Thymus (tissue), 11 donors: ENCODE data around the gene HACL1. TPM values are rescaled to one million over a fixed set of nuclear protein-coding genes. Genes with fewer than 3 reads are reported as not detected.
A peak's percentile ranks its signal among the peaks of the same experiment; 100 is the strongest.

Experiments used
- DNase-seq, 9 donors: peaks; one replicate each; pipeline ENCODE4 v3.0.0-alpha.2; 2013; ENCODE audit warnings: low spot score in 9 of 9, low read depth in 6 of 9, missing footprints in 1 of 9
- H3K27ac ChIP-seq, 2 donors: one replicate each; pipeline ENCODE4 v1.5.1; 2013; ENCODE audit warnings: control low read depth in 1 of 2, low read depth in 1 of 2, low read length in 1 of 2, mild to moderate bottlenecking in 1 of 2, moderate library complexity in 1 of 2
- H3K27me3 ChIP-seq, 2 donors: one replicate each; pipeline ENCODE4 v1.5.1; 2013; ENCODE audit warnings: low read length in 1 of 2; ENCODE audit not compliant: control insufficient read depth in 2 of 2, insufficient read depth in 1 of 2
- H3K36me3 ChIP-seq, 2 donors: one replicate each; pipeline ENCODE4 v1.5.1; 2013; ENCODE audit warnings: low read length in 1 of 2, mild to moderate bottlenecking in 1 of 2, moderate library complexity in 1 of 2; ENCODE audit not compliant: control insufficient read depth in 2 of 2, insufficient read depth in 2 of 2
- H3K4me1 ChIP-seq, 2 donors: one replicate each; pipeline ENCODE4 v1.5.1; 2013; ENCODE audit warnings: low read length in 2 of 2; ENCODE audit not compliant: control insufficient read depth in 2 of 2, insufficient read depth in 2 of 2
- H3K4me3 ChIP-seq, 2 donors: one replicate each; pipeline ENCODE4 v1.5.1; 2013; ENCODE audit warnings: low read length in 2 of 2, control low read depth in 1 of 2, mild to moderate bottlenecking in 1 of 2
- H3K9me3 ChIP-seq, 2 donors: one replicate each; pipeline ENCODE4 v1.5.1; 2013; ENCODE audit warnings: low read length in 1 of 2, mild to moderate bottlenecking in 1 of 2; ENCODE audit not compliant: control insufficient read depth in 2 of 2, insufficient read depth in 1 of 2
- WGBS: extraction: QIAGEN DNeasy Blood & Tissue Kit; methylation state at CpG from one replicate; pipeline ENCODE4 v1.1.7; 2013; 5-methylcytosine and 5-hydroxymethylcytosine counted together
- polyA plus RNA-seq: library from polyadenylated mRNA; stranded (reverse); fragments of 200-250 nt; gene quantifications from one replicate; pipeline ENCODE4 v1.2.3, GENCODE V29; 2013
- total RNA-seq: library from RNA; stranded (reverse); fragments of 120-200 nt; gene quantifications from one replicate; pipeline ENCODE4 v1.2.4, GENCODE V29; 2013
- donor health status: healthy.

HACL1 gene
- total and polyA plus RNA-seq, 2 donors, result 22.4 to 23.2 TPM

DNA sequence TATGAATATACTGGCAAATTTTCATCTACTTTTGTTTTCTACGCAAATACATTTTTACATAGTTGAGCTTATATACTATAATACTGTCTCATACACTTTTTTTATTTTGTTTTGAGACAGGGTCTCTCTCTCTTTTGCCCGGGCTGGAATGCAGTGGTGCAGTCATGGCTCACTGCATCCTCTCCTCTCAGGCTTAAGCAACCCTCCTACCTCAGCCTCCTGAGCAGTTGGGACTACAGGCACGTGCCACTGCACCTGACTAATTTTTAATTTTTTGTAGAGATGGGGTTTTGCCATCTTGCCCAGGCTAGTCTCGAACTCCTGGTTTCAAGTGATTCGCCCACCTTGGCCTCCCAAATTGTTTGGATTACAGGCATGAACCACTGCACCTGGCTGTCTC, 25.9 kb downstream of the HACL1 start:
- Histone ChIP-seq H3K36me3 (peaks cover 18 to 41% of the 10 kb centered on the region in 2 donors), H3K4me3 (no peak overlapping the region), H3K27ac (no peak overlapping the region), H3K4me1 (no peaks in the 10 kb centered on the region), H3K27me3 (no peaks in the 10 kb centered on the region), H3K9me3 (no peaks in the 10 kb centered on the region)
- WGBS, result 99% methylated on average over 5 of the region's 5 CpGs
- DNase-seq, result no peak

DNA sequence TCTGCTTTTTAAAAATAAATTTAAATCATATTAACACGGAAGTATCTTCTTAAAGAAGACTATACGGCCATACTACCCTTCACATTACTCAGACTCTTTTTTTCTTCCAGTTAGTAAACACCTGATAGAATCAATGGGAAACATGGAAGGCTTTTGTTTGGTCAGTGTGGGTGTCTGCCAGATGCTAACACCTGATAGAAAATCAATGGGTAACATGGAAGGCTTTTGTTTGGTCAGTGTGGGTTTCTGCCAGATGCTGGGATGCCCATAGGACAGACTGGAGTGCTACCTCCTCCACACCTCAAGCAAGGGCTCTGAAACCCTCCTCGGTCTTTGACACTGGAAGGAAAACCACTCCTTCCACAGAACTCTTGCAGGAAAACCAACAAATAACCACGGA, 29.2 kb downstream of the HACL1 start:
- no peaks in the 10 kb centered on the region for H3K4me1 ChIP-seq
- DNase-seq, result no peak
- peaks cover 20 to 44% of the 10 kb centered on the region in 2 donors for H3K36me3 ChIP-seq
- 80% methylated on average over 4 of the region's 4 CpGs for WGBS
- H3K27me3 ChIP-seq, result no peaks in the 10 kb centered on the region
- no peak overlapping the region for H3K27ac ChIP-seq
- H3K9me3 ChIP-seq, result no peaks in the 10 kb centered on the region
- no peak overlapping the region for H3K4me3 ChIP-seq

GRCh38 chr3:15563190-15563589, 38.2 kb downstream of the HACL1 start:
- no peaks in the 10 kb centered on the region for H3K9me3 ChIP-seq
- H3K4me1 ChIP-seq, result no peaks in the 10 kb centered on the region
- no peak overlapping the region for H3K4me3 ChIP-seq
- no peak for DNase-seq
- no peak overlapping the region for H3K27ac ChIP-seq
- no peaks in the 10 kb centered on the region for H3K27me3 ChIP-seq
- H3K36me3 ChIP-seq, result peaks cover 43 to 57% of the 10 kb centered on the region in 2 donors
- WGBS, result 97% methylated on average over 1 of the region's 1 CpG

- Histone ChIP-seq H3K27ac (no peak overlapping the region), H3K4me1 (no peaks in the 10 kb centered on the region), H3K27me3 (no peaks in the 10 kb centered on the region), H3K9me3 (no peaks in the 10 kb centered on the region), H3K4me3 (no peak overlapping the region), H3K36me3 (peaks cover 38 to 51% of the 10 kb centered on the region in 2 donors)
- DNase-seq, result no peak
- 97% methylated on average over 5 of the region's 5 CpGs for WGBS
Measured at GRCh38 chr3:15562560-15562959, 38.8 kb downstream of the HACL1 start.

DNA sequence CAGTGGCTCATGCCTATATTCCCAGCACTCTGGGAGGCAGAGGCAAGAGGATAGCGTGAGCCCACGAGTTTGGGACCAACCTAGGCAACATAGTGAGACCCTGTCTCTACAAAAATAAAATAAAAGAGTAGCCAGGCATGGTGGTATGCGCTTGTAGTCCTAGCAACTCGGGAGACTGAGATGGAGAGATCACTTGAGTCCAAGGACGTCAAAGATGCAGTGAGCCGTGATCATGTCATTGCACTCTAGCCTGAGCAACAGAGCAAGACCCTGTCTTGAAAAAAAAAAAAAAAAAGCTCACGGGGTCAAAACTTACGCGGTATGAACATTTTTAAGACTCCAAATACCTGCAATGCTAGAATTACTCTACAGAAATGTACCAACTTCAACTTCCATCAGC, 42.8 kb downstream of the HACL1 start:
- H3K4me3 ChIP-seq, result no peak overlapping the region
- H3K9me3 ChIP-seq, result no peaks in the 10 kb centered on the region
- peaks cover 27 to 30% of the 10 kb centered on the region in 2 donors for H3K36me3 ChIP-seq
- H3K27me3 ChIP-seq, result no peaks in the 10 kb centered on the region
- no peak for DNase-seq
- H3K27ac ChIP-seq, result no peak overlapping the region
- 95% methylated on average over 9 of the region's 9 CpGs for WGBS
- H3K4me1 ChIP-seq, result no peaks in the 10 kb centered on the region

- no peaks in the 10 kb centered on the region for H3K27me3 ChIP-seq
- WGBS, result 6% methylated on average over 3 of the region's 3 CpGs
- peak in 7 of 9 donors; percentile 18 to 65 (median 30) for DNase-seq
- H3K4me3 ChIP-seq, result no peak overlapping the region
- no peaks in the 10 kb centered on the region for H3K4me1 ChIP-seq
- H3K9me3 ChIP-seq, result no peaks in the 10 kb centered on the region
- H3K36me3 ChIP-seq, result peaks cover 22 to 25% of the 10 kb centered on the region in 2 donors
- no peak overlapping the region for H3K27ac ChIP-seq
Measured at GRCh38 chr3:15557511-15557946, 43.8 kb downstream of the HACL1 start.

- 25% methylated on average over 2 of the region's 2 CpGs for WGBS
- Histone ChIP-seq H3K9me3 (no peaks in the 10 kb centered on the region), H3K4me3 (no peak overlapping the region), H3K4me1 (no peaks in the 10 kb centered on the region), H3K27me3 (no peaks in the 10 kb centered on the region), H3K36me3 (peaks cover 14 to 18% of the 10 kb centered on the region in 2 donors), H3K27ac (no peak overlapping the region)
- peak in 2 of 9 donors; percentile 7 to 45 for DNase-seq
Measured at GRCh38 chr3:15556512-15556911, 44.9 kb downstream of the HACL1 start.

GRCh38 chr3:15553749-15554148, 47.6 kb downstream of the HACL1 start:
- 98% methylated on average over 3 of the region's 3 CpGs for WGBS
- Histone ChIP-seq H3K27ac (no peak overlapping the region), H3K27me3 (no peaks in the 10 kb centered on the region), H3K4me1 (no peaks in the 10 kb centered on the region), H3K4me3 (no peak overlapping the region), H3K9me3 (no peaks in the 10 kb centered on the region), H3K36me3 (peaks cover 5 to 10% of the 10 kb centered on the region in 2 donors)
- no peak for DNase-seq

GRCh38 chr3:15551902-15552301, 49.5 kb downstream of the HACL1 start:
- no peak for DNase-seq
- Histone ChIP-seq H3K27ac (no peak overlapping the region), H3K9me3 (peaks cover 0 to 3% of the 10 kb centered on the region in 2 donors), H3K4me1 (no peaks in the 10 kb centered on the region), H3K4me3 (no peak overlapping the region), H3K36me3 (peaks cover 5 to 9% of the 10 kb centered on the region in 2 donors), H3K27me3 (no peaks in the 10 kb centered on the region)
- 100% methylated on average over 1 of the region's 1 CpG for WGBS

GRCh38 chr3:15549846-15550245, 51.5 kb downstream of the HACL1 start:
- H3K9me3 ChIP-seq, result peaks cover 0 to 3% of the 10 kb centered on the region in 2 donors
- H3K4me1 ChIP-seq, result no peaks in the 10 kb centered on the region
- WGBS, result 89% methylated on average over 6 of the region's 6 CpGs
- peaks cover 5 to 6% of the 10 kb centered on the region in 2 donors for H3K36me3 ChIP-seq
- H3K27ac ChIP-seq, result no peak overlapping the region
- H3K4me3 ChIP-seq, result no peak overlapping the region
- no peaks in the 10 kb centered on the region for H3K27me3 ChIP-seq
- no peak for DNase-seq
